CD14-positive monocyte (primary cell): ENCODE results near the gene MAU2. TPM values are rescaled to one million over a fixed set of nuclear protein-coding genes. Genes with fewer than 3 reads are reported as not detected.
A peak's percentile ranks its signal among the peaks of the same experiment; 100 is the strongest.

Experiments
- DNase-seq, 3 donors: peaks; one replicate each; pipeline ENCODE4 v3.0.0-alpha.2; 2011 to 2022
- H2AFZ ChIP-seq: 2 replicates; pipeline ENCODE4 v1.6.0; 2012; ENCODE audit warnings: mild to moderate bottlenecking, low read depth, low read length, inconsistent platforms; ENCODE audit not compliant: insufficient read depth, poor library complexity, severe bottlenecking
- H3K27ac ChIP-seq, 2 donors: 1 replicate in 1 of 2; 2 replicates in 1 of 2; pipeline ENCODE4 v1.5.1; 2012 to 2013; ENCODE audit warnings: low read length in 2 of 2, control low read depth in 1 of 2, inconsistent platforms in 1 of 2, low read depth in 1 of 2, mild to moderate bottlenecking in 1 of 2
- H3K27me3 ChIP-seq, 2 donors: one replicate each; pipeline versions ENCODE4 v1.6.0 to v1.6.1; 2011 to 2013; ENCODE audit warnings: low read length in 2 of 2; ENCODE audit not compliant: control insufficient read depth in 2 of 2, insufficient read depth in 2 of 2
- H3K36me3 ChIP-seq, 2 donors: replicated peaks in 1 of 2; 1 replicate in 1 of 2; 2 replicates in 1 of 2; pipeline versions ENCODE4 v1.5.1 to v1.6.1; 2012 to 2013; ENCODE audit warnings: low read length in 2 of 2, control low read depth in 1 of 2, inconsistent platforms in 1 of 2, mild to moderate bottlenecking in 1 of 2; ENCODE audit not compliant: insufficient read depth in 2 of 2, control insufficient read depth in 1 of 2
- H3K4me1 ChIP-seq, 2 donors: 1 replicate in 1 of 2; 2 replicates in 1 of 2; pipeline versions ENCODE4 v1.5.1 to v1.6.1; 2012 to 2013; ENCODE audit warnings: low read length in 2 of 2, control low read depth in 1 of 2, inconsistent platforms in 1 of 2, mild to moderate bottlenecking in 1 of 2, moderate library complexity in 1 of 2; ENCODE audit not compliant: insufficient read depth in 2 of 2, control insufficient read depth in 1 of 2
- H3K4me2 ChIP-seq: replicated peaks from 2 replicates; pipeline ENCODE3; 2012; ENCODE audit warnings: low read length, moderate library complexity, mild to moderate bottlenecking; ENCODE audit not compliant: poor library complexity, severe bottlenecking; ENCODE audit errors: extremely low read depth
- H3K4me3 ChIP-seq, 3 experiments: fragments of 200-600 bp in 1 of 3; sonication (generic) in 1 of 3; replicated peaks in 1 of 3; 1 replicate in 2 of 3; 2 replicates in 1 of 3; pipeline ENCODE4 v1.5.1; 2011 to 2013; ENCODE audit warnings: low read length in 3 of 3, mild to moderate bottlenecking in 3 of 3, control low read depth in 2 of 3, low read depth in 2 of 3, inconsistent platforms in 1 of 3, moderate library complexity in 1 of 3
- H3K79me2 ChIP-seq: 2 replicates; pipeline ENCODE4 v1.6.0; 2012; ENCODE audit warnings: mild to moderate bottlenecking, control low read depth, inconsistent platforms, low read length, moderate library complexity; ENCODE audit not compliant: insufficient read depth
- H3K9ac ChIP-seq: 2 replicates; pipeline ENCODE4 v1.6.0; 2017; ENCODE audit warnings: low read length, mild to moderate bottlenecking; ENCODE audit not compliant: insufficient read depth, poor library complexity, severe bottlenecking
- H3K9me3 ChIP-seq, 2 donors: replicated peaks in 1 of 2; 1 replicate in 1 of 2; 2 replicates in 1 of 2; pipeline versions ENCODE4 v1.5.1 to v1.6.1; 2012 to 2013; ENCODE audit warnings: low read length in 2 of 2, control low read depth in 1 of 2; ENCODE audit not compliant: control insufficient read depth in 1 of 2, insufficient read depth in 1 of 2
- H4K20me1 ChIP-seq: 2 replicates; pipeline ENCODE4 v1.6.0; 2012; ENCODE audit warnings: mild to moderate bottlenecking, low read length, control low read depth, moderate library complexity; ENCODE audit not compliant: insufficient read depth
- H3K27ac Mint-ChIP-seq, 7 donors: one replicate each; pipeline ENCODE4 v1.8.0; 2020; ENCODE audit warnings: mild to moderate bottlenecking in 7 of 7, mixed read lengths in 7 of 7, moderate library complexity in 6 of 7, inconsistent platforms in 2 of 7
- H3K27me3 Mint-ChIP-seq, 3 donors: one replicate each; pipeline ENCODE4 v1.8.0; 2021 to 2022; ENCODE audit warnings: low read depth in 3 of 3, mild to moderate bottlenecking in 3 of 3, mixed read lengths in 3 of 3, moderate library complexity in 3 of 3, inconsistent platforms in 1 of 3
- H3K36me3 Mint-ChIP-seq, 2 donors: one replicate each; pipeline ENCODE4 v1.8.0; 2020; ENCODE audit warnings: mixed read lengths in 2 of 2, inconsistent platforms in 1 of 2, mild to moderate bottlenecking in 1 of 2
- H3K4me1 Mint-ChIP-seq: one replicate; pipeline ENCODE4 v1.8.0; 2020; ENCODE audit warnings: mild to moderate bottlenecking, mixed read lengths
- H3K4me3 Mint-ChIP-seq, 2 donors: one replicate each; pipeline ENCODE4 v1.8.0; 2020; ENCODE audit warnings: mild to moderate bottlenecking in 2 of 2, mixed read lengths in 2 of 2, moderate library complexity in 1 of 2
- H3K9me3 Mint-ChIP-seq, 7 donors: one replicate each; pipeline ENCODE4 v1.8.0; 2020 to 2022; ENCODE audit warnings: mixed read lengths in 7 of 7, mild to moderate bottlenecking in 6 of 7, moderate library complexity in 6 of 7, inconsistent platforms in 2 of 7
- WGBS: methylation state at CpG from one replicate; pipeline ENCODE4 v1.1.5; 2013; ENCODE audit warnings: missing lambda C conversion rate; ENCODE audit not compliant: insufficient coverage; 5-methylcytosine and 5-hydroxymethylcytosine counted together
- intact Hi-C, 2 donors: fragments of 100-400 bp; cut with micrococcal nuclease; formaldehyde crosslinking; loops; one replicate each; pipeline versions ENCODE4 v1.15.0 to v1.15.1; 2023
- polyA plus RNA-seq, 3 donors: library from polyadenylated mRNA; depleted of rRNA in 1 of 3; unstranded in 2 of 3; stranded (reverse) in 1 of 3; fragments of 300-500 nt in 2 of 3; fragments of >200 nt in 1 of 3; fragmentation: Illumina TruSeq in 2 of 3; gene quantifications; 1 replicate in 2 of 3; 2 replicates in 1 of 3; pipeline ENCODE4 v1.2.3, GENCODE V29; 2012 to 2021
- TF ChIP-seq, protein P1 (sequence below): fragments of 200-600 bp; IDR thresholded peaks from one replicate; pipeline ENCODE4 v1.8.0; 2022; ENCODE audit warnings: antibody characterized with exemption, mild to moderate bottlenecking

Gene MAU2
- polyA plus RNA-seq, 3 donors = 7.4 to 68.4 (median 14.5) TPM

DNA sequence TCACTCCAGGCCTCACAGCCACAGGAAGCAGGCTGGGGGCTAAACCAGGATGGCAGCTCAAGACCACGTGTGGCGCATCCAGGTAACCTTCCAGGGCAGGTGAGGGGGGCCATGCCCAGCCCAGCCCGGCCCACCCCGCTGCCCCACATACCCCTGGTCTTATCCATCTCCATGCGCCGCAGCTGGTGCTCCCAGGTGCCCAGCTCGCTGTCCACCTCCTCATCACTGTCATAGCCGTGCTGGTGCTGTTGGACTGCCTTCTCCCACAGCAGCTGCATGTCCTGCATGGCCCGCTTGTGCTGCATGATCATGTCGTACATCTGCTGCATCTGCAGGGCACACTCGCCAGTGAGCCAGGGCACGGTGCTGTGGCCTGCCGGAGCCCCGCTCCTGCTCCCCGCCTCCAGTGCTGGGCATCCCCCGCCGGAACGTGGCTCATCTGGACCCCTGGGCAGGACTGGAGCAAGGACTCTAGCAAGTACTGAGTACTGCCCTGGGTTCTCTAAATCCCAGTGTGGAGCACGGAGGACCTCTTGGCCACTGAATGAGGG, 41.5 kb upstream of the MAU2 start:
- Mint-ChIP-seq H3K4me3 (no peak overlapping the region), H3K4me1 (no peaks in the 10 kb centered on the region), H3K9me3 (no peaks in the 10 kb centered on the region), H3K27ac (no peak overlapping the region), H3K36me3 (peaks cover 67 to 94% of the 10 kb centered on the region in 2 donors), H3K27me3 (peaks cover 5 to 9% (median 7%) of the 10 kb centered on the region in 3 donors)
- Histone ChIP-seq H3K9ac (no peak overlapping the region), H3K4me3 (no peak overlapping the region), H3K4me2 (no peak overlapping the region), H3K4me1 (no peaks in the 10 kb centered on the region), H3K79me2 (no peaks in the 10 kb centered on the region), H3K9me3 (no peaks in the 10 kb centered on the region), H3K27me3 (no peaks in the 10 kb centered on the region), H4K20me1 (no peaks in the 10 kb centered on the region), H3K36me3 (peaks cover 69 to 92% of the 10 kb centered on the region in 2 donors), H3K27ac (no peak overlapping the region), H2AFZ (no peak overlapping the region)
- intact Hi-C loops = no loop called here
- 98% methylated on average over 18 of the region's 19 CpGs for WGBS
- TF ChIP-seq, protein P1, sequence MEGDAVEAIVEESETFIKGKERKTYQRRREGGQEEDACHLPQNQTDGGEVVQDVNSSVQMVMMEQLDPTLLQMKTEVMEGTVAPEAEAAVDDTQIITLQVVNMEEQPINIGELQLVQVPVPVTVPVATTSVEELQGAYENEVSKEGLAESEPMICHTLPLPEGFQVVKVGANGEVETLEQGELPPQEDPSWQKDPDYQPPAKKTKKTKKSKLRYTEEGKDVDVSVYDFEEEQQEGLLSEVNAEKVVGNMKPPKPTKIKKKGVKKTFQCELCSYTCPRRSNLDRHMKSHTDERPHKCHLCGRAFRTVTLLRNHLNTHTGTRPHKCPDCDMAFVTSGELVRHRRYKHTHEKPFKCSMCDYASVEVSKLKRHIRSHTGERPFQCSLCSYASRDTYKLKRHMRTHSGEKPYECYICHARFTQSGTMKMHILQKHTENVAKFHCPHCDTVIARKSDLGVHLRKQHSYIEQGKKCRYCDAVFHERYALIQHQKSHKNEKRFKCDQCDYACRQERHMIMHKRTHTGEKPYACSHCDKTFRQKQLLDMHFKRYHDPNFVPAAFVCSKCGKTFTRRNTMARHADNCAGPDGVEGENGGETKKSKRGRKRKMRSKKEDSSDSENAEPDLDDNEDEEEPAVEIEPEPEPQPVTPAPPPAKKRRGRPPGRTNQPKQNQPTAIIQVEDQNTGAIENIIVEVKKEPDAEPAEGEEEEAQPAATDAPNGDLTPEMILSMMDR = no peak
- no peak for DNase-seq

DNA sequence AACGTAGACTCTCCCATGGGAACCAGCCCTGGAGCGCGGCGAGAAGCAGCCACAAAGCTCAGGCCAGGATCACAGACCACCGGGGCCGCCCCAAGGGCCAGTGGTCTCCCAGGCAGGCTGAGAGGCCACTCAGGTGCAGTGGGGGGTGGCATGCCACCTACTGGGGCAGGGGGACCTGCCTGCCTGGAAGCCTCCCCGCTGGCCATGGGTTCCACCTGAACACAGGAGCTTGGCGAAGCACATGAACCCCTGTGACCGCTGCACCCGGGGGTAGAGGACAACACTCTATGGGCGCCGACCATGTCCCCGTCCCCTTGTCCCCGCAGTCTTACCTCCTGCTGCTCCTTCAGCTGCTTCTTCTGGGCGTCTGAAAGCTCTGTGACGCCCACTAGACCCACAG, 40.8 kb upstream of the MAU2 start:
- Mint-ChIP-seq H3K27me3 (peaks cover under 1 to 3% (median 2%) of the 10 kb centered on the region in 3 donors), H3K4me3 (no peak overlapping the region), H3K4me1 (no peaks in the 10 kb centered on the region), H3K27ac (peak overlapping the region in 1 of 7 donors; percentile 21), H3K36me3 (peaks cover 72 to 96% of the 10 kb centered on the region in 2 donors), H3K9me3 (peaks cover 0 to 4% (median 0%) of the 10 kb centered on the region in 7 donors)
- Histone ChIP-seq H3K36me3 (peaks cover 74 to 98% of the 10 kb centered on the region in 2 donors), H4K20me1 (no peaks in the 10 kb centered on the region), H3K27me3 (no peaks in the 10 kb centered on the region), H3K9me3 (no peaks in the 10 kb centered on the region), H2AFZ (no peak overlapping the region), H3K4me2 (no peak overlapping the region), H3K79me2 (no peaks in the 10 kb centered on the region), H3K9ac (no peak overlapping the region), H3K27ac (no peak overlapping the region), H3K4me3 (no peak overlapping the region), H3K4me1 (no peaks in the 10 kb centered on the region)
- intact Hi-C loops = no loop called here
- TF ChIP-seq, protein P1 = no peak
- over 99% methylated on average over 16 of the region's 16 CpGs for WGBS
- no peak for DNase-seq
